ENCODE measurements around the gene SEMA4B.
A peak's percentile ranks its signal among the peaks of the same experiment; 100 is the strongest.

DNA sequence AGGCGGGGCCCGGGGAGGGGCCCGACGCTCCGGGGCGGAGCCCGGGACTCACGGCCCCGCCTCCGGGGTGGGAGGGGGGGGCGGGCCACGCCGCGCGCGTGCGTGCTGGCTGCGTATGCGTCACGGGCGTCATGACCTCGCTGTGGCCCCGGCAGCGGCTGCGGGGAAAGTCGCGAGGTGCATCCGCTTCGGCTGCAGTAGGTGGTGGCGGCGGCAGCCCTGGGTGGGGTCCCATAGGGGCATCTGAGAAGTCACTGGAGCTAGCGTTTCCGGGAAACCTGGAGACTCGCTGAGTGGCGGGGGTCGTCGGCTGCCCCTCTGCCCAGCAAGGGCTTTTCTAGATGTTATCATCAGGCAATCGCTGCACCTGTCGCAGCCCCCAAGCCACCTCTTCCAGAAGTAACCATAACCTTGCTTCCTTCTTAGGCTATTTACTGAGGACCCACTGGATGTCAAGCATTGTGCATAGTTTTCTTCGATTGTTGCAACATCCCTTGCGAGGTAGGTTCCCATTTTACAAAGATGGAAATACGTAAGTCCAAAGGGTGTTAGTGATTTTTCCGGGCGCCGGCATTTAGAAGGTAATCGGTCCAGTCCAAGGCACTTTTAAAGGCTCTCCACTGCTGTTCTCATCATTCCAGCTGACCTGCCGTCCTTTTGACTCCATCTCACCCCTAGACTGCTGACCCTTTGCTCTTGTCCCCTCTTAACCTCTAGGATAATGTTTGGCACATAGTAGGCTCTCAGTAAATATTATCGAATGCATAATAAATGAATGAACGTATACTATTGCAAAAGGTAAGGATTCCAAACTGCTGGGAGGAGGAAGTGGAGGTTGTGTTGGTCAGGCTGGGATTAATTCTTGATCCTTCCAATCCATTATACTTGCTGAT lies 33.2 kb downstream of the SEMA4B start, which contains the start of gene GDPGP1:
- TF ChIP-seq, protein P1, sequence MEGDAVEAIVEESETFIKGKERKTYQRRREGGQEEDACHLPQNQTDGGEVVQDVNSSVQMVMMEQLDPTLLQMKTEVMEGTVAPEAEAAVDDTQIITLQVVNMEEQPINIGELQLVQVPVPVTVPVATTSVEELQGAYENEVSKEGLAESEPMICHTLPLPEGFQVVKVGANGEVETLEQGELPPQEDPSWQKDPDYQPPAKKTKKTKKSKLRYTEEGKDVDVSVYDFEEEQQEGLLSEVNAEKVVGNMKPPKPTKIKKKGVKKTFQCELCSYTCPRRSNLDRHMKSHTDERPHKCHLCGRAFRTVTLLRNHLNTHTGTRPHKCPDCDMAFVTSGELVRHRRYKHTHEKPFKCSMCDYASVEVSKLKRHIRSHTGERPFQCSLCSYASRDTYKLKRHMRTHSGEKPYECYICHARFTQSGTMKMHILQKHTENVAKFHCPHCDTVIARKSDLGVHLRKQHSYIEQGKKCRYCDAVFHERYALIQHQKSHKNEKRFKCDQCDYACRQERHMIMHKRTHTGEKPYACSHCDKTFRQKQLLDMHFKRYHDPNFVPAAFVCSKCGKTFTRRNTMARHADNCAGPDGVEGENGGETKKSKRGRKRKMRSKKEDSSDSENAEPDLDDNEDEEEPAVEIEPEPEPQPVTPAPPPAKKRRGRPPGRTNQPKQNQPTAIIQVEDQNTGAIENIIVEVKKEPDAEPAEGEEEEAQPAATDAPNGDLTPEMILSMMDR (IDR thresholded peaks at IDR 0.05) = no peak
- peak; percentile 54 to 86 (median 83) for TF ChIP-seq POLR2A (IDR thresholded peaks at IDR 0.05)

Measured in body of pancreas (tissue), 4 donors.